ENCODE results near the gene KCTD10.

- no peak for TF ChIP-seq CTCF (conservative IDR thresholded peaks at IDR 0.05; ENCODE audit: low read length)
- no peak for TF ChIP-seq EZH2phosphoT487 (IDR thresholded peaks at IDR 0.05; ENCODE audit: borderline replicate concordance)
Observed at GRCh38 chr12:109493938-109494337, 16.8 kb upstream of the KCTD10 start.
